NCI-H2171 treated with DMSO at 0.1 percent for 48 hours (cell line): ENCODE data around the gene FANCC.
A peak's percentile ranks its signal among the peaks of the same experiment; 100 is the strongest.

Experiments
- DNase-seq: peaks from one replicate; lab custom pipeline; 2025; lab: John Stamatoyannopoulos, UW

Gene FANCC

GRCh38 chr9:95143591-95144561 is 173.6 kb downstream of the FANCC start:
- DNase-seq: no peak

DNA sequence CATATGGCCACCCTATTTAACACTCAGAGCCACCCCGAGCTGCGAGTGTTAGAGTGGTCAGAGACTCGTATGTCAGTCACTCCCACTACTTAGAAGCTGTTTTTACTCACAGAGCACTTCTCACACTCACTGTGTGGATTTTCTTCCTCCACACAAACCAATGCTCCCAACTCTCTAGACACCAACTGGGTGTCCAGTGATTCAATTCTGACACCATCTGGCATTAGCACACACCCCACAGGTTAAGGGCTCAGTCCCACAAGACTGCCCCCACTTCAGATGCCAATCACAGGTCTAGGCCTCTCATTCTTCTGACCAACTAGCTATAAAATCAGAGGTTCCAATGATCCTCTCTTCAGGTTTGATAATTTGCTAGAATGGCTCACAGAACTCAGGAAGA is 174.8 kb downstream of the FANCC start:
- no peak for DNase-seq

DNA sequence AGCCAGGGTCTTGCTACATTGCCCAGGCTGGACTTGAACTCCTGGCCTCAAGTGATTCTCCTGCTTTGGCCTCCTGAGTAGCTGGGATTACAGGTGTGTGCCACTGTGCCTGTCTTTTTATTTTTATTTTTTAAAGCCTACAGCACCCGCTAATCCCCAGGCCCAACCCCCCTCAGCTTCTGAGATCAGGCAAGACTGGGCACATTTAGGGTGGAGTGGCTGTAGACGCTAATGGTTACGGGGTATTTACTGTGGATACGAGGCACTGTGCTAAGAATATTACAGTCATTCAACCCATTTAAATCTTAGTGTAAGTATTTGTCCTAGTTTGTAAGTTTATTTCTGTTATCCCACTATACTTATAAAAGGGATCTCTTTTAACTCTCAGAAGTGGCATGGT is 175.2 kb downstream of the FANCC start:
- DNase-seq: no peak

- DNase-seq: no peak
Observed at GRCh38 chr9:95140821-95141220, 176.7 kb downstream of the FANCC start.

GRCh38 chr9:95139126-95139525 is 178.4 kb downstream of the FANCC start:
- no peak for DNase-seq

- DNase-seq: peak; percentile 93
Observed at GRCh38 chr9:95138474-95138873, 179.0 kb downstream of the FANCC start.

DNA sequence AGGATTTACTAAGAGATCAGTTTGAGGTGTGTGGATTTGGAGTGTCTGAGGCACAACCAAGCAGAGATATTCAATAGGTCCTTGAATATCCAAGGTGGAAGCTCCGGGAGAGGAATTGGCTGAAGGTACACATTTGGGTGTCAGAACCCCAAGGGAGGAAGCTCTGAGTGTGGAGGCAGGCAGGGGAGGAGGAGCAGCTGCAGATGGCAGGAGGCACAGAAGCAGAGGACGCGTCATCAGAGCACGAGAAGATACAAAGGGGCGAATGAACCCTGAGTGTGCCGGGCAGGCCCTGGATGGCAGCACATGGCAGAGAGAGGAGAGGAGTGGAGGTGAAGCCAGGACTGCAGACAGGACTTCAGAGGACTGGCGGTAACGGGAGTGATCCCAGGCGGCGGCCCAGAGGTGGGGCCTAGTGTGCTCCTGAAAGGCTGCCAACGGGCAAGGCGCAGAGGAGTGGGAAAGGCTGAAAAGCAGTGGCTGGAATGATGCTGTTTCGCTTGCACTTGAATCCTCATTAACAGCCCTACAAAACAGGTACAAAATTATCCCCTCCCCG is 179.8 kb downstream of the FANCC start:
- peak; percentile 20 for DNase-seq

DNA sequence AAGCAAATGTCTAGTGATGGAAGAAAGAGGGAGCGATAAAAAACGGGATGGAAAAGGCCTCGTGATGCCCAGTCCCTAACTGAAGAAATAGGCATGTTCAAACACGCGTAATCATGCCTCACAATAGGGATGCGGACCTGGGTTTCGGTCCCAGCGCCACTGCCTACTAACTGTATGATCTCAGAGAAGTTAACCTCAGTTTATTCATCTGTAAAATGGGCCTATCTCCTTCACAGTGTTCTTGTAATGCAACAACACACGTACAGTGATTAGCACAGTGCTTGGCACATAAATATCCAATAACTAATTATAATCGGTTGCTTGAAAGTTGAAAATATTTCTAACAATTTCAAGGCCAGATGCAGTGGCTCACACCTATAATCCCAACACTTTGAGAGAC is 181.8 kb downstream of the FANCC start:
- no peak for DNase-seq

DNA sequence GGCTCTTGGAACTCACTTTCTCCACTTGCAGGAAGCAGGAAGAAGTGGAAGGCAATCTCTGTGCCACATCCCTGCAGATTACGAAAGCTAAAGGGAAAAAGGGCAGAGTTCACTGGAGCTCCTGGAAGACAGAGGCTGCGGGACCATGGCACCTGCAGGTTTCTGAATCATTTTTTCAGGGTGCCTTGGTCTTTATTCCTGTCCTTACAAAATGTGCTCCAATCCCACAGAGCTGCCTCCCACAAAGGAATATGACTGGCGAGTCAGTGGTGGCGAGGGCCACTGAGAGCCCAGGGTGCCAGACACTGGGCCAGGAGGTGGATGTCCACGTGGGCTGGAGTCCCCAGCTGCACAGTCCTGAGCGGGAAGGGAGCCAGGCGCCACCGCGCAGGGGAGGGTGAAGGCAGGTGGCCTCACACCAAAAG is 183.0 kb downstream of the FANCC start:
- no peak for DNase-seq

DNA sequence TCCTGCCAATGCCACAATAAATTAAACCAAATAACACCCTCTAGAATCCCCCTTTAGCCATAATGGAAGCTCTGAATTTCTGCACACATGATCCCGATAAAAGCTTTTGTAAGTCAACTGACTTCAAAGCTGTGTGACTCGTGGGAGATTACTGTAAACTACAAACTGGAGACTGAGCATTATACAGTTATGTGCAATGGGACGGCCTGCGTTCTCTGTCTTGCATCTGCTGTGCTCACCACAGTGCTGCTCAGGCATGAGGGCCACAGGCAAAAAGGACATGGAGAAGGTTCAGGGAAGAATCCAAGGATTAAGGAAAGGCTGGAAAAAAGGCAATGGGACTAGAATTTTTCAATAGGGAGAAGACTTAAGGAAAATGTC is 184.2 kb downstream of the FANCC start:
- no peak for DNase-seq

- DNase-seq: peak; percentile 39
Observed at GRCh38 chr9:95132366-95133324, 184.9 kb downstream of the FANCC start.

DNA sequence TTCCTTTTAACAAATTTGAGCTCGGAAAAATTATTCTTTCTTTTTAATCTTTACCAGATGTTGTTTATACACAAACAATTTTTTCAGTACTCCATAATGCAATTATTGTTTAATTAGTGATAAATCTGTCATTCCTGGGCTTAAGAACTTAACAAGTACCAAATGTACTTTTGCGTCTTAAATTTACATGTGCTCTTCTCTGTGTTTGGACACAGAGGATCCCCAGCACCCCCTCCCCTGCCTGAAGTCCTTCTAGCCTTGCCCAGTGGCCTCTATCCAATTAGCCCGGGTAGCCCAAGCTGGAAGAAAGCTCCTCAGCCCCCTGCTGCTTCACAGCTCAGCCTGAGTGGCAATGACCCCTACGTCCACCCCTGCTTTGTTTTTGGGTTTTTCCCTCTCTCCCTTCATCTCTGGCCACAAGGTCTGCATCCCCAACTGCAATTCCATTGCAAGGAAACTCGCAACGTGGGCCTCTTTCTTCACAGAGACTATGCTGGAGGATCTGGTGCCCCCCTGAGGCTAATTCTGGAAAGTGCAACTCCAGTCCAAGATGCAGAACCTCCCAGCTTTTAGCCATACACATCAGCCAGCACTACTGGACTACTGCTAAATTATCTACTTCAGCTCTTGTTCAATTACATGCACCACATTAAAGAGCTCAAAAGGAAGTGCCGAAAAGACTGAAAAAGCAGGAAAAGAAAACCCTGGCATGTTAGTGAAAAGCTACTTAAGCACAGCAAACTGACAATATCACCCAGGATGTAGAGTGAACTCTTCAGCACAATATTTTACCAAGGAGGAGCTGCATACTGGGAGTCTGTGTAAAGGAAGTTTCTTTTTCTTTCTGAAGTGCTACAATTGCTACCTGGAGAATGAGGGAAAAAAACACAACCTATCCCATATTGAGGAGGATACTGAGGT is 186.2 kb downstream of the FANCC start:
- DNase-seq: peak; percentile 64

GRCh38 chr9:95130484-95130883 is 187.0 kb downstream of the FANCC start:
- DNase-seq: no peak

DNA sequence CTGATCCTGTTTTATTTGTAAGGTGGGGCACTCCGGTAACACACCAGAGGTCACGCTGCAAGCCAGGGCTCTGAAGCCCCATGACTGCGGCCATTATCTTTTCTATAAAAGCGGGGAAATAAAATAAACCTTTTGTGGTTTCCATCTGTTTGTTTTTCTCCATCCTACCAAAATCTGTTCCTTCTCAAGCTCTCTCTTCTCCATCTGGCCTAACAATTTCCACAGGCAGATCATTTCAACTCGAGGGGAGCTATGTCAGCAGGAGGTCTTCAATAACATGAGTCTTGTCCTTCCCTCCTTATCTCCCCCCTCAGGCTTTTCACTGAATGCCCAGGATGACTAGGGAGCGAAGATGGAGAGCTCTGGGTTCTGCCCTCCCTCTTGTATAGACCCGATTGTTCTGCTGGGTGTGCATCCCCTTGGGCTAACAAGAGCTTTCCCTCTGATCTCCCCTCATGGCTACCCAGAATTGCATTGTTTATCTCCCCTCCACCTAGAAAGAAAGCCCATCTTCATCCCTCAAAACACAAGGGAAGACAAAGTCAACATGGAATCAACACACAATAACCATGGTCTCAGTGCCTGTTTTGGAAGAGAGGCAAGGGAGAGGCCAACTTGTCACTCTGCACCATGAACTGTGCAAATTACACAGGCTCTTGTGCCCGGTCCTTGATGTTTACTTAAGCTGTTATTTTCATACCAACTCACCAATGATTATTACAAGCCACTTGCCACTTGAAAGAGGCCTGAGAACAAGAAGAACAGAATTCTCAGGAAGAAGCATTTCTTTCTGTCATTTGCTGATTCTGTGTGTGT is 187.8 kb downstream of the FANCC start:
- peak; percentile 74 for DNase-seq

- DNase-seq: no peak
Observed at GRCh38 chr9:95128177-95128524, 189.4 kb downstream of the FANCC start.

DNA sequence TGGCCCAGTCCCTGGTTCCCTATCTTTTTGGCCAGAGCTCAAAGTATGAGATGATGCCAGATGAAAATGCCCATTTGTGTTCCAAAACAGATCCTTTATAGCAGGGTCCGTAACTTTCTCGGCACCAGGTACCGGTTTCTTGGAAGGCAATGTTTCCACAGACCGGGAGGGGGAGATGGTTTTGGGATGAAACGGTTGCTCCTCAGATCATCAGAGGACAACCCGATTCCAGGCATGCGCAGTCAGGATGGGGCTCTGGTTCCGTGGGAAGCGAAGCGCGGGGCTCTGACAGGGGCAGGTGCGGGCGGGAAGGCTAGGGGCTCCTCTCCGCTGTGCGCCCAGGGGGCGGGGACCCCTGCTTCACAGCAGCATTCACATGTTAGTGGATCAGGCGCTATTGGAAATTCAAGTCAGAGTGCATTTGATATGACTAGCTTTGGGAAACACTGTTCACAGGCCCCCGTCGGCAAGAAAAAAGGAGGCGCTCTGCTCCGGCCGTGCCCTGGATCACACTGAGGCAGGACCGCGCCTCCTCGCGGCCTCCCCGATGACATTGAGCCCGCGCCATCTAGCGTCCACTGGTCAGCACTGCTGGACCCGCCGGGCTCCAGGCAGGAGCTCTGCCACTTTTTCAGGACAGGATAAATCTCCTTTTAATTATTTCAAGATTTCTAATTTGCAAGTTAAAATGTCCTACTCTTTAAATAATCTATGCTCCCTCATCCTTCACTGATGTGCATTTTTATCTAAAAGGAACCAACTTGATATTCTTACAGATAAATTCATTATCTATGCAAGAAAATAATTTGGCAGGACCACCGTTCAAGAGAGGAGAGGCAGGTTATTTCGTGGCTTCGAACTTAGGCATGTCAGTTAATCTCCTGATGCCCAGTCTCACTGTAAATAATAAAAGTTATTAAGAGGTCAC is 190.0 kb downstream of the FANCC start:
- no peak for DNase-seq

- no peak for DNase-seq
Observed at GRCh38 chr9:95126739-95127138, 190.8 kb downstream of the FANCC start.

DNA sequence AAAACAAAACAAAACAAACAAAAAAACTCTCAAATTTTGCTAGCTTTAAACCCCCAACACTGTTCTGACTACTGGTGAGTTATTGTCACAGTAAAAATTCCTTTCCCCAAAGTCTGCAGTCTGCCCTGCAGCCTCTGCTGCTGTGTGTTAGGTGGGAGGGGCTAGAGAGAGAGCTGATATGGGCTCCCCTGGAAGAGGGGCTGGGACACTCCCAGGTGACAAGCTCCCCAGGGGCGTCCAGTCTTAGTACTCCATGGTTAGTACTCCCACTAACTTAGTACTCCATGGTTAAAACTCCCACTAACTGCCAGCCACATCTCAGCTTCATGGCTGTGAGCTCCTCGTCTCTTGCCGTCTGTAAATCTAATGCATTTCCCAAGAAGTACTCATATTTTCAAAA is 191.9 kb downstream of the FANCC start:
- DNase-seq: no peak

DNA sequence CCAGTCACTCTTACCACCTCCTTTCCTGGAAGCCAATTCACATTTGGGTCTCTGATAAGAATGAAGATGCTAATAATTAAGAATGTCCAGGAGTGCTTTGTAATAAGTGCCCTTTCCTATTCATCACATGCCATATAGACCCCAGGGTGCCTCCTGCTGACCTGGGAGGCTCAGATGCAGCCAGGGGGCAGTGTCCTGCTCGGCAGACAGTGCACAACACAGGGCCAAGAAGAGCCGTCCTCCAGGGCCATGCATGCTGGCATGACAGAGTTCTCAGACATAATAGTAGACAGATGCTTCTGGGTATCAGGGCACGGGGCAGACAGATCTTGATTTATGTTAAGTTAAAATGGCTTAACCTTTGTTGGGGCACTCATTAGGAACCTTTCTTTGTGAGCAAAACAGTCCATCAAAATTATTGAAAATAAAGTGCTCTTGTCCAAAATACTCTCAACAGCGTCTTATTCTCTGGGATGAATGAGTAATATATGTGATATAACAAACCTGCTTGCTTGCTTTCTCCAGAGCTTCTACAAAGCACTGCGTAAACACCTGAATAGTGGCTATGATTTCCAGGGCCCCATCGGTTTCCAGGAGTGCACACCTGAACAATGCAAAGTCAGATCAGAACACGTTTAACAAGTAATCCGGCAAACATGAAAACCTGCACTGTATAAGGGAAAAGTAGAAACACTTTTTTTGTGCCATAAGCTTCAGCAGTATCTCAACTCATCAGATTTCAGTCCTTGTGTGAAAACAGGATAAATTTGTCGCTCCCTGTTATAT is 192.7 kb downstream of the FANCC start:
- DNase-seq: no peak
